GM12878 (cell line): ENCODE results near the gene TMEM181. TPM values are rescaled to one million over a fixed set of nuclear protein-coding genes. Genes with fewer than 3 reads are reported as not detected.

Source experiments
- ATAC-seq: fragments of 200-7000 bp; cut with Tn5 transposase; 3 replicates; pipeline ENCODE4 v1.9.1; 2020; ENCODE audit warnings: mild to moderate bottlenecking, moderate library complexity
- BruUV-seq: library from RNA; stranded (reverse); fragments of 400-500 nt; replicated peaks from 2 replicates; lab custom pipeline; 2021; lab: Mats Ljungman, UMichigan
- CTCF ChIA-PET: fragments of 300-600 bp; sonication (Branson Sonifier 250); formaldehyde crosslinking; extraction: SDS; loops from one replicate; lab custom pipeline; 2021; ENCODE audit warnings: inconsistent platforms; lab: Yijun Ruan, JAX
- POLR2A ChIA-PET: fragments of 350-600 bp; formaldehyde crosslinking; extraction: SDS; loops from one replicate; lab custom pipeline; 2021; ENCODE audit warnings: inconsistent platforms; lab: Charles Lee
- RAD21 ChIA-PET: fragments of 300-600 bp; sonication (Branson Sonifier 250); formaldehyde crosslinking; loops from one replicate; lab custom pipeline; 2023; ENCODE audit warnings: antibody characterized with exemption; ENCODE audit not compliant: unreplicated experiment; lab: Charles Lee
- SMC1A ChIA-PET: fragments of 300-600 bp; sonication (Branson Sonifier 250); formaldehyde crosslinking; loops from one replicate; lab custom pipeline; 2023; ENCODE audit not compliant: unreplicated experiment, uncharacterized antibody; lab: Charles Lee
- DNase-seq: peaks from one replicate; pipeline ENCODE4 v3.0.0-alpha.2; 2011; ENCODE audit warnings: low read depth, low spot score
- FAIRE-seq: peaks from 3 replicates; lab custom pipeline; 2011; peaks lifted over from hg19 to GRCh38; lab: Jason Lieb, UNC
- H2AFZ ChIP-seq: 2 replicates; pipeline ENCODE4 v1.6.0; 2011; ENCODE audit warnings: low read depth, low read length, control low read depth; ENCODE audit not compliant: control insufficient read depth
- H3K27ac ChIP-seq: 2 replicates; pipeline ENCODE4 v1.5.1; 2011; ENCODE audit warnings: control low read depth; ENCODE audit not compliant: control insufficient read depth, insufficient read depth
- H3K27me3 ChIP-seq, 2 experiments: replicated peaks in 1 of 2; 2 replicates each; pipeline versions ENCODE4 v1.6.0 to v1.6.1; 2011; ENCODE audit warnings: low read length in 1 of 2; ENCODE audit not compliant: control insufficient read depth in 2 of 2, insufficient read depth in 2 of 2
- H3K36me3 ChIP-seq, 2 experiments: 2 replicates each; pipeline ENCODE4 v1.5.1; 2011; ENCODE audit warnings: low read length in 1 of 2; ENCODE audit not compliant: control insufficient read depth in 2 of 2, insufficient read depth in 2 of 2
- H3K4me1 ChIP-seq: 2 replicates; pipeline ENCODE4 v1.6.1; 2011; ENCODE audit warnings: mild to moderate bottlenecking, low read length, moderate library complexity, mixed read lengths; ENCODE audit not compliant: control insufficient read depth, insufficient read depth
- H3K4me2 ChIP-seq: 2 replicates; pipeline ENCODE4 v1.6.0; 2011; ENCODE audit warnings: control low read depth; ENCODE audit not compliant: control insufficient read depth, insufficient read depth
- H3K4me3 ChIP-seq: fragments of 200-600 bp; sonication (generic); 2 replicates; pipeline ENCODE4 v1.5.1; 2016
- H3K79me2 ChIP-seq: 2 replicates; pipeline ENCODE4 v1.6.0; 2011; ENCODE audit warnings: low read length; ENCODE audit not compliant: control insufficient read depth, insufficient read depth
- H3K9ac ChIP-seq: 2 replicates; pipeline ENCODE4 v1.8.0; 2011; ENCODE audit warnings: low read length, control low read depth, mixed read lengths; ENCODE audit not compliant: control insufficient read depth, insufficient read depth
- H3K9me3 ChIP-seq: replicated peaks from 3 replicates; pipeline ENCODE4 v1.5.1; 2011; ENCODE audit warnings: mild to moderate bottlenecking, low read length; ENCODE audit not compliant: control insufficient read depth, insufficient read depth
- H4K20me1 ChIP-seq: 2 replicates; pipeline ENCODE4 v1.6.0; 2011; ENCODE audit not compliant: control insufficient read depth, insufficient read depth
- ATF7 ChIP-seq: fragments of 450-650 bp; IDR thresholded peaks from 2 replicates; pipeline ENCODE4 v1.6.1; 2016; ENCODE audit warnings: low read depth, mild to moderate bottlenecking
- CEBPB ChIP-seq, 2 experiments: fragments of 150-350 bp in 1 of 2; IDR thresholded peaks; 2 replicates each; pipeline ENCODE4 v1.6.1; 2012 to 2014; ENCODE audit warnings: low read depth in 2 of 2, low read length in 2 of 2, borderline replicate concordance in 1 of 2, inconsistent platforms in 1 of 2
- CTCF ChIP-seq, 3 experiments: IDR thresholded peaks in 2 of 3; conservative IDR thresholded peaks in 1 of 3; 2 replicates each; pipeline ENCODE4 v1.5.1; 2011; ENCODE audit warnings: low read depth in 3 of 3, low read length in 3 of 3, mild to moderate bottlenecking in 3 of 3, control low read depth in 2 of 3, moderate library complexity in 2 of 3, inconsistent platforms in 1 of 3, mixed read lengths in 1 of 3; ENCODE audit not compliant: control insufficient read depth in 2 of 3, insufficient read depth in 1 of 3; ENCODE audit errors: extremely low read depth in 1 of 3
- E2F4 ChIP-seq: IDR thresholded peaks from 2 replicates; pipeline ENCODE4 v1.6.1; 2012; ENCODE audit warnings: low read depth, low read length, improper control_type of control experiment
- EGR1 ChIP-seq, 2 experiments: IDR thresholded peaks; 1 replicate in 1 of 2; 2 replicates in 1 of 2; pipeline ENCODE4 v1.6.1; 2011 to 2012; ENCODE audit warnings: low read depth in 2 of 2, low read length in 2 of 2, borderline replicate concordance in 1 of 2, mild to moderate bottlenecking in 1 of 2, moderate library complexity in 1 of 2
- EP300 ChIP-seq, 2 experiments: fragments of 150-350 bp in 1 of 2; IDR thresholded peaks; 2 replicates each; pipeline ENCODE4 v1.6.1; 2011 to 2012; ENCODE audit warnings: low read depth in 2 of 2, low read length in 2 of 2, borderline replicate concordance in 1 of 2, improper control_type of control experiment in 1 of 2, inconsistent platforms in 1 of 2; ENCODE audit not compliant: control insufficient read depth in 1 of 2
- HCFC1 ChIP-seq: fragments of 150-350 bp; IDR thresholded peaks from 2 replicates; pipeline ENCODE4 v1.6.1; 2014; ENCODE audit warnings: low read length
- IKZF1 ChIP-seq: fragments of 450-650 bp; conservative IDR thresholded peaks from 2 replicates; pipeline ENCODE4 v1.6.1; 2017; ENCODE audit warnings: antibody characterized with exemption, mild to moderate bottlenecking
- MEF2A ChIP-seq: IDR thresholded peaks from 2 replicates; pipeline ENCODE4 v1.6.1; 2011; ENCODE audit warnings: low read depth, mild to moderate bottlenecking, low read length, moderate library complexity; ENCODE audit not compliant: insufficient read depth
- SP1 ChIP-seq: IDR thresholded peaks from one replicate; pipeline ENCODE4 v1.6.1; 2011; ENCODE audit warnings: low read depth, low read length
- SPI1 ChIP-seq: IDR thresholded peaks from 2 replicates; pipeline ENCODE4 v1.6.1; 2011; ENCODE audit warnings: low read depth, mild to moderate bottlenecking, low read length, moderate library complexity, borderline replicate concordance; ENCODE audit not compliant: insufficient read depth
- TCF12 ChIP-seq: IDR thresholded peaks from 2 replicates; pipeline ENCODE4 v1.6.1; 2011; ENCODE audit warnings: low read depth, mild to moderate bottlenecking, low read length
- WGBS: methylation state at CpG from one replicate; pipeline ENCODE4 v1.1.6; 2016; ENCODE audit warnings: low lambda C conversion rate; ENCODE audit not compliant: insufficient replicate concordance, insufficient coverage; ENCODE audit errors: missing lambda C conversion rate; 5-methylcytosine and 5-hydroxymethylcytosine counted together
- in situ Hi-C: fragments of 300-500 bp; cut with MboI; formaldehyde crosslinking; loops from 9 replicates; pipeline ENCODE4 v1.14.3; 2018; ENCODE audit warnings: mixed read lengths
- intact Hi-C: fragments of 100-400 bp; cut with micrococcal nuclease; formaldehyde crosslinking; loops from one replicate; pipeline ENCODE4 v1.14.2; 2022; ENCODE audit not compliant: unreplicated experiment
- polyA plus RNA-seq, 11 experiments: library from polyadenylated mRNA; depleted of rRNA in 4 of 11; unstranded in 6 of 11; stranded (reverse) in 5 of 11; fragments of >200 nt; fragmentation: Nextera tagmentation in 4 of 11; fragmentation: Illumina TruSeq in 1 of 11; extraction: Ambion mirVana in 4 of 11; extraction: Trizol in 1 of 11; gene quantifications; 1 replicate in 1 of 11; 2 replicates in 10 of 11; pipeline versions ENCODE4 v1.2.1 to v1.2.3, GENCODE V29; 2011 to 2016; ENCODE audit warnings: inconsistent platforms in 2 of 11, missing spikeins in 2 of 11, low read depth in 1 of 11
- total RNA-seq, 4 experiments: library from RNA; depleted of rRNA in 3 of 4; stranded (reverse); fragments of >200 nt in 3 of 4; fragmentation: Illumina TruSeq in 1 of 4; extraction: Trizol in 1 of 4; gene quantifications; 2 replicates each; pipeline versions ENCODE4 v1.2.1 to v1.2.3, GENCODE V29; 2013 to 2021

Gene TMEM181
- total and polyA plus RNA-seq, 10 of the 15 experiments (the other 5 are each of a cell fraction or from before 2014, with no cell fraction given), result 1.5 to 7.9 (median 5.2) TPM

GRCh38 chr6:158543606-158544185 lies 16.2 kb upstream of the TMEM181 start:
- DNase-seq, result no peak

GRCh38 chr6:158544428-158544827 lies 15.5 kb upstream of the TMEM181 start:
- no peak overlapping the region for H2AFZ ChIP-seq
- no peaks in the 10 kb centered on the region for H3K4me1 ChIP-seq
- in situ Hi-C loops, result no loop called here
- BruUV-seq, result no TSS peak
- RAD21 ChIA-PET, result no interaction called here
- H3K4me3 ChIP-seq, result no peak overlapping the region
- POLR2A ChIA-PET, result interaction anchor here (0.7 kb wide), 1 partner anchor 9 kb away, joined by 3 read pairs; no protein-coding TSS in a partner anchor
- intact Hi-C loops, result no loop called here
- no peaks in the 10 kb centered on the region for H3K9me3 ChIP-seq
- no peak for DNase-seq
- ATAC-seq, result no peak
- H3K79me2 ChIP-seq, result no peaks in the 10 kb centered on the region
- H3K4me2 ChIP-seq, result no peak overlapping the region
- no peak for FAIRE-seq
- 75% methylated on average over 12 of the region's 12 CpGs for WGBS
- CTCF ChIA-PET, result interaction anchor here (1.2 kb wide), 1 partner anchor 15 kb away, joined by 3 read pairs; the partner anchor contains the start of gene TMEM181
- H3K9ac ChIP-seq, result no peak overlapping the region
- H3K36me3 ChIP-seq, result no peaks in the 10 kb centered on the region
- SMC1A ChIA-PET, result no interaction called here
- no peak overlapping the region for H3K27ac ChIP-seq
- H3K27me3 ChIP-seq, result no peaks in the 10 kb centered on the region
- H4K20me1 ChIP-seq, result no peaks in the 10 kb centered on the region; the same call in 1 of the 2 replicates
- TF ChIP-seq CEBPB (IDR thresholded peaks at IDR 0.05; ENCODE audit: borderline replicate concordance in 1 of 2, low read depth in 2 of 2, low read length in 2 of 2) (no peak), CTCF (IDR thresholded peaks at IDR 0.05 in 2 of 3, conservative IDR thresholded peaks at IDR 0.05 in 1 of 3; ENCODE audit: control insufficient read depth in 2 of 3, extremely low read depth in 1 of 3, insufficient read depth in 1 of 3, low read depth in 3 of 3, low read length in 3 of 3) (no peak), SP1 (no peak), HCFC1 (no peak), EP300 (IDR thresholded peaks at IDR 0.05; ENCODE audit: borderline replicate concordance in 1 of 2, control insufficient read depth in 1 of 2, low read depth in 2 of 2, low read length in 2 of 2) (no peak), IKZF1 (no peak), EGR1 (IDR thresholded peaks at IDR 0.05; ENCODE audit: borderline replicate concordance in 1 of 2, low read depth in 2 of 2, low read length in 2 of 2) (no peak), SPI1 (no peak), MEF2A (no peak)

More at GRCh38 chr6:158543606-158544185, 16.2 kb upstream of the TMEM181 start:
- no peak overlapping the region for H3K27ac ChIP-seq
- 44% methylated on average over 12 of the region's 12 CpGs for WGBS
- H3K9ac ChIP-seq, result no peak overlapping the region
- no peak overlapping the region for H2AFZ ChIP-seq
- SMC1A ChIA-PET, result interaction anchor here (0.8 kb wide), 1 partner anchor 9 kb away, joined by 4 read pairs; no protein-coding TSS in a partner anchor
- no peak for FAIRE-seq
- TF ChIP-seq E2F4 (no peak), ATF7 (no peak), TCF12 (no peak)
- CTCF ChIA-PET, result interaction anchor here (1.2 kb wide), 1 partner anchor 16 kb away, joined by 3 read pairs; the partner anchor contains the start of gene TMEM181
- H3K79me2 ChIP-seq, result no peaks in the 10 kb centered on the region
- POLR2A ChIA-PET, result interaction anchor here (1.5 kb wide), 1 partner anchor 14 kb away, joined by 3 read pairs; no protein-coding TSS in a partner anchor
- no peaks in the 10 kb centered on the region; the same call in 1 of the 2 replicates for H4K20me1 ChIP-seq
- H3K9me3 ChIP-seq, result no peaks in the 10 kb centered on the region
- no peak for ATAC-seq
- in situ Hi-C loops, result no loop called here
- H3K4me3 ChIP-seq, result no peak overlapping the region
- no peaks in the 10 kb centered on the region for H3K36me3 ChIP-seq
- no peak overlapping the region for H3K4me2 ChIP-seq
- no TSS peak for BruUV-seq
- no peaks in the 10 kb centered on the region for H3K4me1 ChIP-seq
- intact Hi-C loops, result no loop called here
- H3K27me3 ChIP-seq, result no peaks in the 10 kb centered on the region
- RAD21 ChIA-PET, result no interaction called here
